SK-N-SH treated with all-trans-retinoic acid at 6 μM for 48 hours (cell line): ENCODE results near the gene ZNF792.

Experiments used
- ATAC-seq: fragments of 200-7000 bp; cut with Tn5 transposase; 3 replicates; pipeline ENCODE4 v1.9.1; 2020; ENCODE audit warnings: mild to moderate bottlenecking, moderate library complexity
- ARNTL ChIP-seq: fragments of 450-650 bp; formaldehyde crosslinking; IDR thresholded peaks from 2 replicates; pipeline ENCODE4 v1.5.0; 2020; ENCODE audit warnings: low read depth, mild to moderate bottlenecking, moderate library complexity, borderline replicate concordance
- CREB5 ChIP-seq: fragments of 250-450 bp; sonication (Bioruptor Pico); IDR thresholded peaks from 2 replicates; pipeline ENCODE4 v1.5.1; 2020; ENCODE audit warnings: low read depth, mild to moderate bottlenecking, moderate library complexity
- CSDC2 ChIP-seq: fragments of 250-450 bp; sonication (Bioruptor Pico); IDR thresholded peaks from 2 replicates; pipeline ENCODE4 v1.5.0; 2020; ENCODE audit warnings: mild to moderate bottlenecking, moderate library complexity
- CSRNP3 ChIP-seq: fragments of 250-450 bp; sonication (Bioruptor Pico); IDR thresholded peaks from 2 replicates; pipeline ENCODE4 v1.5.1; 2021; ENCODE audit warnings: mild to moderate bottlenecking, moderate library complexity
- ESRRG ChIP-seq: fragments of 250-450 bp; sonication (Bioruptor Pico); IDR thresholded peaks from 2 replicates; pipeline ENCODE4 v1.6.1; 2021; ENCODE audit warnings: mild to moderate bottlenecking
- GLIS3 ChIP-seq: fragments of 250-450 bp; sonication (Bioruptor Pico); IDR thresholded peaks from 2 replicates; pipeline ENCODE4 v1.5.0; 2020; ENCODE audit warnings: mild to moderate bottlenecking, moderate library complexity
- ISL1 ChIP-seq: fragments of 250-450 bp; sonication (Bioruptor Pico); IDR thresholded peaks from 2 replicates; pipeline ENCODE4 v2.1.2; 2022; ENCODE audit warnings: mild to moderate bottlenecking, moderate library complexity
- OSR1 ChIP-seq: fragments of 250-450 bp; sonication (Bioruptor Pico); IDR thresholded peaks from 2 replicates; pipeline ENCODE4 v1.8.0; 2022; ENCODE audit warnings: moderate library complexity, mild to moderate bottlenecking, inconsistent platforms
- PATZ1 ChIP-seq: fragments of 250-450 bp; sonication (Bioruptor Pico); IDR thresholded peaks from 2 replicates; pipeline ENCODE4 v1.8.0; 2020; ENCODE audit warnings: mild to moderate bottlenecking, moderate library complexity, borderline replicate concordance
- POU6F1 ChIP-seq: fragments of 250-450 bp; sonication (Bioruptor Pico); IDR thresholded peaks from 2 replicates; pipeline ENCODE4 v1.8.0; 2021; ENCODE audit warnings: low read depth, mild to moderate bottlenecking, moderate library complexity, borderline replicate concordance
- PPARA ChIP-seq: fragments of 250-450 bp; sonication (Bioruptor Pico); IDR thresholded peaks from 2 replicates; pipeline ENCODE4 v1.5.0; 2020; ENCODE audit warnings: mild to moderate bottlenecking, borderline replicate concordance
- RARB ChIP-seq: fragments of 250-450 bp; sonication (Bioruptor Pico); IDR thresholded peaks from 2 replicates; pipeline ENCODE4 v1.8.0; 2021; ENCODE audit warnings: mild to moderate bottlenecking, moderate library complexity
- SNAI2 ChIP-seq: fragments of 250-450 bp; sonication (Bioruptor Pico); IDR thresholded peaks from 2 replicates; pipeline ENCODE4 v1.5.0; 2020; ENCODE audit warnings: mild to moderate bottlenecking, moderate library complexity
- TCF4 ChIP-seq: fragments of 250-450 bp; sonication (Bioruptor Pico); IDR thresholded peaks from 2 replicates; pipeline ENCODE4 v1.8.0; 2021; ENCODE audit warnings: mild to moderate bottlenecking, moderate library complexity, borderline replicate concordance
- TSHZ2 ChIP-seq: fragments of 250-450 bp; sonication (Bioruptor Pico); IDR thresholded peaks from 2 replicates; pipeline ENCODE4 v1.5.0; 2020; ENCODE audit warnings: mild to moderate bottlenecking, moderate library complexity
- ZC3H10 ChIP-seq: fragments of 250-450 bp; sonication (Bioruptor Pico); IDR thresholded peaks from 2 replicates; pipeline ENCODE4 v1.5.1; 2021; ENCODE audit warnings: mild to moderate bottlenecking, moderate library complexity
- ZFP3 ChIP-seq: fragments of 250-450 bp; sonication (Bioruptor Pico); IDR thresholded peaks from 2 replicates; pipeline ENCODE4 v1.5.0; 2020; ENCODE audit warnings: mild to moderate bottlenecking, moderate library complexity
- ZFP30 ChIP-seq: fragments of 450-650 bp; formaldehyde crosslinking; IDR thresholded peaks from 2 replicates; pipeline ENCODE4 v1.5.0; 2022; ENCODE audit warnings: mild to moderate bottlenecking, moderate library complexity
- ZNF565 ChIP-seq: fragments of 450-650 bp; formaldehyde crosslinking; conservative IDR thresholded peaks from 2 replicates; pipeline ENCODE4 v1.5.0; 2020; ENCODE audit warnings: low read depth, mild to moderate bottlenecking, moderate library complexity
- ZNF8 ChIP-seq: fragments of 450-650 bp; formaldehyde crosslinking; IDR thresholded peaks from 2 replicates; pipeline ENCODE4 v1.5.0; 2020; ENCODE audit warnings: mild to moderate bottlenecking, moderate library complexity

The ZNF792 gene

GRCh38 chr19:34997071-34997617, 33.1 kb upstream of the ZNF792 start (continued):
- no peak for TF ChIP-seq CSRNP3
- TF ChIP-seq ZNF565 (CRISPR knock-in tag) = no peak
- no peak for TF ChIP-seq SNAI2 (CRISPR knock-in tag)
- TF ChIP-seq ZFP30 = no peak

GRCh38 chr19:34995551-34995950, 31.5 kb upstream of the ZNF792 start:
- TF ChIP-seq OSR1 (CRISPR knock-in tag) (no peak), PATZ1 (no peak), GLIS3 (CRISPR knock-in tag) (no peak), TCF4 (no peak), PPARA (CRISPR knock-in tag) (no peak), ISL1 (no peak), ZFP3 (no peak), POU6F1 (no peak), CREB5 (CRISPR knock-in tag) (no peak), ZFP30 (no peak), RARB (no peak), ZNF565 (CRISPR knock-in tag) (no peak), ZNF8 (CRISPR knock-in tag) (no peak), CSDC2 (CRISPR knock-in tag) (no peak), TSHZ2 (CRISPR knock-in tag) (no peak), CSRNP3 (no peak), ESRRG (CRISPR knock-in tag) (no peak), ARNTL (CRISPR knock-in tag) (no peak), ZC3H10 (CRISPR knock-in tag) (no peak), SNAI2 (CRISPR knock-in tag) (no peak)
- no peak for ATAC-seq
